A549 (cell line): ENCODE measurements around the gene NPHS2.

ENCODE experiments used
- BHLHE40 ChIP-seq: IDR thresholded peaks from 2 replicates; pipeline ENCODE4 v1.6.1; 2012; ENCODE audit warnings: low read depth, low read length, inconsistent platforms
- ESRRA ChIP-seq: fragments of 150-350 bp; IDR thresholded peaks from 2 replicates; pipeline ENCODE4 v1.6.1; 2014; ENCODE audit warnings: mild to moderate bottlenecking, low read length, borderline replicate concordance
- HMGXB4 ChIP-seq: fragments of 250-450 bp; sonication (Bioruptor Pico); IDR thresholded peaks from 2 replicates; pipeline ENCODE4 v1.5.0; 2021; ENCODE audit warnings: mild to moderate bottlenecking, moderate library complexity, borderline replicate concordance

GRCh38 chr1:179509384-179509783 is 66.4 kb downstream of the NPHS2 start:
- TF ChIP-seq ESRRA (no peak), BHLHE40 (no peak), HMGXB4 (no peak)
